HEK293 (cell line): Measurements from ENCODE around the gene CCN2.

Source experiments
- CTCF ChIA-PET: fragments of 350-600 bp; formaldehyde crosslinking; extraction: SDS; loops from one replicate; lab custom pipeline; 2021; ENCODE audit warnings: antibody characterized with exemption; lab: Yijun Ruan, JAX
- POLR2A ChIA-PET: fragments of 300-600 bp; formaldehyde crosslinking; extraction: SDS; loops from one replicate; lab custom pipeline; 2020; ENCODE audit warnings: antibody characterized with exemption, inconsistent platforms; lab: Yijun Ruan, JAX
- H3K27ac ChIP-seq: fragments of 200-500 bp; sonication (Bioruptor generic); 2 replicates; pipeline ENCODE4 v1.5.1; 2014; ENCODE audit warnings: low read depth, low read length, control low read depth, inconsistent platforms; ENCODE audit errors: extremely low read depth
- H3K36me3 ChIP-seq, 2 experiments: fragments of 200-500 bp in 1 of 2; sonication (Bioruptor generic) in 1 of 2; 1 replicate in 1 of 2; 2 replicates in 1 of 2; pipeline ENCODE4 v1.5.1; 2014 to 2017; ENCODE audit warnings: inconsistent platforms in 2 of 2, low read length in 2 of 2; ENCODE audit not compliant: control insufficient read depth in 2 of 2, insufficient read depth in 1 of 2
- H3K4me1 ChIP-seq: fragments of 200-500 bp; sonication (Bioruptor generic); 2 replicates; pipeline ENCODE4 v1.5.1; 2014; ENCODE audit warnings: mild to moderate bottlenecking, low read length, inconsistent platforms; ENCODE audit not compliant: control insufficient read depth, insufficient read depth
- H3K4me3 ChIP-seq: 2 replicates; pipeline ENCODE4 v1.5.1; 2011; ENCODE audit warnings: low read depth, mild to moderate bottlenecking, control low read depth, low read length, moderate library complexity
- H3K9me3 ChIP-seq: fragments of 200-500 bp; sonication (Bioruptor generic); 2 replicates; pipeline ENCODE4 v1.5.1; 2014; ENCODE audit warnings: low read depth, low read length, inconsistent platforms; ENCODE audit not compliant: control insufficient read depth, insufficient read depth
- HIC1 ChIP-seq: fragments of 450-650 bp; formaldehyde crosslinking; IDR thresholded peaks from 2 replicates; pipeline ENCODE4 v1.5.1; 2016; ENCODE audit warnings: missing biosample characterization, missing genetic modification characterization
- KLF1 ChIP-seq: fragments of 450-650 bp; formaldehyde crosslinking; IDR thresholded peaks from 2 replicates; pipeline ENCODE4 v1.5.1; 2016; ENCODE audit warnings: missing biosample characterization, missing genetic modification characterization
- KLF7 ChIP-seq: fragments of 450-650 bp; formaldehyde crosslinking; IDR thresholded peaks from 2 replicates; pipeline ENCODE4 v1.5.1; 2016; ENCODE audit warnings: missing biosample characterization, missing genetic modification characterization, borderline replicate concordance
- TRIM28 ChIP-seq: IDR thresholded peaks from 2 replicates; pipeline ENCODE4 v1.6.1; 2011; ENCODE audit warnings: low read length, control low read depth, borderline replicate concordance
- ZBTB6 ChIP-seq: fragments of 450-650 bp; formaldehyde crosslinking; IDR thresholded peaks from 2 replicates; pipeline ENCODE4 v1.5.1; 2017; ENCODE audit warnings: missing biosample characterization, missing genetic modification characterization
- ZIC2 ChIP-seq: fragments of 450-650 bp; formaldehyde crosslinking; IDR thresholded peaks from 2 replicates; pipeline ENCODE4 v1.5.1; 2016; ENCODE audit warnings: missing biosample characterization, missing genetic modification characterization
- ZNF114 ChIP-seq: fragments of 450-650 bp; formaldehyde crosslinking; IDR thresholded peaks from 2 replicates; pipeline ENCODE4 v1.5.0; 2017; ENCODE audit warnings: missing biosample characterization, missing genetic modification characterization
- ZNF121 ChIP-seq: fragments of 450-650 bp; formaldehyde crosslinking; IDR thresholded peaks from 2 replicates; pipeline ENCODE4 v1.5.1; 2016; ENCODE audit warnings: missing biosample characterization, missing genetic modification characterization
- ZNF16 ChIP-seq: fragments of 450-650 bp; formaldehyde crosslinking; IDR thresholded peaks from 2 replicates; pipeline ENCODE4 v1.5.1; 2016; ENCODE audit warnings: low read depth, missing biosample characterization, missing genetic modification characterization
- ZNF19 ChIP-seq: fragments of 450-650 bp; formaldehyde crosslinking; IDR thresholded peaks from 2 replicates; pipeline ENCODE4; 2016; ENCODE audit warnings: missing biosample characterization, missing genetic modification characterization, low read depth
- ZNF335 ChIP-seq: fragments of 450-650 bp; formaldehyde crosslinking; conservative IDR thresholded peaks from 2 replicates; pipeline ENCODE4 v1.5.1; 2016; ENCODE audit warnings: missing biosample characterization, missing genetic modification characterization
- ZNF391 ChIP-seq: fragments of 450-650 bp; formaldehyde crosslinking; IDR thresholded peaks from 2 replicates; pipeline ENCODE4 v1.5.1; 2016; ENCODE audit warnings: low read depth, missing biosample characterization, missing genetic modification characterization, borderline replicate concordance
- ZNF394 ChIP-seq: fragments of 450-650 bp; formaldehyde crosslinking; IDR thresholded peaks from 2 replicates; pipeline ENCODE4 v1.5.1; 2016; ENCODE audit warnings: missing biosample characterization, missing genetic modification characterization, mild to moderate bottlenecking, moderate library complexity, borderline replicate concordance
- ZNF398 ChIP-seq: fragments of 450-650 bp; formaldehyde crosslinking; IDR thresholded peaks from 2 replicates; pipeline ENCODE4 v1.5.1; 2017; ENCODE audit warnings: missing biosample characterization, missing genetic modification characterization
- ZNF530 ChIP-seq: fragments of 450-650 bp; formaldehyde crosslinking; IDR thresholded peaks from 2 replicates; pipeline ENCODE4 v1.5.1; 2016; ENCODE audit warnings: low read depth, missing biosample characterization, missing genetic modification characterization
- ZNF747 ChIP-seq: fragments of 450-650 bp; formaldehyde crosslinking; IDR thresholded peaks from 2 replicates; pipeline ENCODE4 v1.5.1; 2016; ENCODE audit warnings: missing biosample characterization, missing genetic modification characterization

The CCN2 gene

GRCh38 chr6:131980338-131980790, 29.2 kb upstream of the CCN2 start:
- H3K27ac ChIP-seq, result no peak overlapping the region

GRCh38 chr6:131979515-131980337, 28.6 kb upstream of the CCN2 start:
- Histone ChIP-seq H3K27ac (no peak overlapping the region), H3K4me1 (0 out of 2 replicates have a peak, but pooled peaks cover 7% of the 10 kb centered on the region), H3K36me3 (no peaks in the 10 kb centered on the region)
- TF ChIP-seq ZNF121 (tag by site-specific recombination), result 0 out of 2 replicates have a peak, but pooled peaks have one; percentile 59
- TF ChIP-seq ZNF398, result no peak
- TF ChIP-seq, all 188 proteins: peak for 1
- Histone ChIP-seq H3K9me3 (no peaks in the 10 kb centered on the region), H3K4me3 (no peak overlapping the region)
- ChIA-PET POLR2A (interaction anchor here (1.0 to 2.2 kb wide), 2 partner anchors 28 to 29 kb away, joined by 3 to 8 read pairs; partner anchors contain the start of gene CCN2), CTCF (interaction anchor here (1.1 kb wide), 2 partner anchors 19 to 187 kb away, joined by 3 to 4 read pairs; no protein-coding TSS in a partner anchor)

More at GRCh38 chr6:131980338-131980790, 29.2 kb upstream of the CCN2 start:
- POLR2A ChIA-PET, result interaction anchor here (0.8 to 2.2 kb wide), 3 partner anchors 10 to 30 kb away, joined by 3 to 8 read pairs (median 3); partner anchors contain the start of gene CCN2
- TF ChIP-seq ZIC2 (tag by site-specific recombination), result no peak
- no peak for TF ChIP-seq HIC1
- TF ChIP-seq ZNF114, result no peak
- no peak for TF ChIP-seq ZNF394 (tag by site-specific recombination)
- no peak for TF ChIP-seq KLF1 (tag by site-specific recombination)
- TF ChIP-seq KLF7, result no peak
- TF ChIP-seq ZNF19, result no peak
- TF ChIP-seq ZNF391, result no peak
- no peak for TF ChIP-seq ZNF530 (tag by site-specific recombination)
- no peak for TF ChIP-seq ZBTB6 (tag by site-specific recombination)
- TF ChIP-seq ZNF16 (tag by site-specific recombination), result no peak
- TF ChIP-seq ZNF335 (tag by site-specific recombination), result no peak
- TF ChIP-seq TRIM28, result no peak
- no peak for TF ChIP-seq ZNF747 (tag by site-specific recombination)
- CTCF ChIA-PET, result interaction anchor here (0.6 to 2.0 kb wide), 4 partner anchors 12 to 300 kb away, joined by 3 to 5 read pairs (median 4); no protein-coding TSS in a partner anchor
- H3K4me1 ChIP-seq, result 0 out of 2 replicates have a peak, but pooled peaks cover 7% of the 10 kb centered on the region
- no peaks in the 10 kb centered on the region for H3K9me3 ChIP-seq
- no peaks in the 10 kb centered on the region for H3K36me3 ChIP-seq
- H3K4me3 ChIP-seq, result no peak overlapping the region
